GM12864 (cell line): Measurements from ENCODE around the gene FAM110A.

Experiments used
- DNase-seq: peaks from one replicate; pipeline ENCODE4 v3.0.0-alpha.2; 2011; ENCODE audit warnings: low read depth
- H3K4me3 ChIP-seq: 2 replicates; pipeline ENCODE4 v1.5.1; 2011; ENCODE audit warnings: mild to moderate bottlenecking, low read depth, low read length, control low read depth
- CTCF ChIP-seq: IDR thresholded peaks from 2 replicates; pipeline ENCODE4 v1.5.1; 2011; ENCODE audit warnings: low read depth, mild to moderate bottlenecking, moderate library complexity, low read length, control low read depth, inconsistent platforms; ENCODE audit errors: missing control alignments

FAM110A gene

GRCh38 chr20:881783-882144 lies 48.2 kb downstream of the FAM110A start:
- TF ChIP-seq CTCF: no peak
- no peak overlapping the region for H3K4me3 ChIP-seq
- DNase-seq: no peak

- TF ChIP-seq CTCF: no peak
- DNase-seq: no peak
- H3K4me3 ChIP-seq: no peak overlapping the region
These were observed 51.8 kb downstream of the FAM110A start for GRCh38 chr20:884983-885952.

- DNase-seq: no peak
- H3K4me3 ChIP-seq: no peak overlapping the region
- TF ChIP-seq CTCF: no peak
These were observed 53.6 kb downstream of the FAM110A start for GRCh38 chr20:887137-887536.

GRCh38 chr20:888057-888456 lies 54.5 kb downstream of the FAM110A start:
- DNase-seq: no peak
- H3K4me3 ChIP-seq: no peak overlapping the region
- no peak for TF ChIP-seq CTCF

- DNase-seq: no peak
- no peak overlapping the region for H3K4me3 ChIP-seq
- no peak for TF ChIP-seq CTCF
These were observed 55.6 kb downstream of the FAM110A start for GRCh38 chr20:889106-889505.

- H3K4me3 ChIP-seq: no peak overlapping the region
- no peak for TF ChIP-seq CTCF
- DNase-seq: no peak
These were observed 56.5 kb downstream of the FAM110A start for GRCh38 chr20:889932-890463.
